Adrenal gland (tissue), 12 donors: Measurements from ENCODE around the gene SLC37A1. TPM values are rescaled to one million over a fixed set of nuclear protein-coding genes. Genes with fewer than 3 reads are reported as not detected.

Experiments
- DNase-seq, 7 donors: peaks; one replicate each; pipeline ENCODE4 v3.0.0-alpha.2; 2019 to 2020
- H3K27ac ChIP-seq, 5 donors: fragments of 200-600 bp; sonication (generic) in 4 of 5; 1 replicate in 3 of 5; 2 replicates in 2 of 5; pipeline versions ENCODE4 v1.5.1 to v1.8.0; 2016 to 2020; ENCODE audit warnings: mild to moderate bottlenecking in 1 of 5
- H3K27me3 ChIP-seq: fragments of 200-600 bp; 2 replicates; pipeline ENCODE4 v1.8.0; 2021
- H3K36me3 ChIP-seq, 2 donors: fragments of 200-600 bp; replicated peaks in 1 of 2; 1 replicate in 1 of 2; 2 replicates in 1 of 2; pipeline versions ENCODE4 v1.5.1 to v1.8.0; 2018 to 2022
- H3K4me1 ChIP-seq, 2 donors: fragments of 200-600 bp; replicated peaks in 1 of 2; 1 replicate in 1 of 2; 2 replicates in 1 of 2; pipeline versions ENCODE4 v1.5.1 to v1.8.0; 2018 to 2021
- H3K4me3 ChIP-seq, 4 donors: fragments of 200-600 bp; sonication (generic) in 3 of 4; one replicate each; pipeline ENCODE4 v1.5.1; 2016 to 2018
- H3K9me3 ChIP-seq, 3 donors: fragments of 200-600 bp; sonication (generic) in 1 of 3; replicated peaks in 1 of 3; 1 replicate in 2 of 3; 2 replicates in 1 of 3; pipeline versions ENCODE4 v1.5.1 to v1.8.0; 2016 to 2021
- CTCF ChIP-seq, 6 experiments: fragments of 450-650 bp in 4 of 6; fragments of 200-600 bp in 2 of 6; sonication (generic) in 1 of 6; IDR thresholded peaks; 1 replicate in 5 of 6; 2 replicates in 1 of 6; pipeline versions ENCODE4 v1.5.1 to v1.8.0; 2016 to 2021; ENCODE audit warnings: antibody characterized with exemption in 6 of 6, mild to moderate bottlenecking in 2 of 6, moderate library complexity in 1 of 6
- POLR2A ChIP-seq, 2 donors: fragments of 450-650 bp; IDR thresholded peaks; one replicate each; pipeline ENCODE4 v1.6.1; 2017; ENCODE audit warnings: antibody characterized with exemption in 2 of 2, mild to moderate bottlenecking in 2 of 2, moderate library complexity in 1 of 2
- WGBS, 4 donors: extraction: QIAGEN DNeasy Blood & Tissue Kit in 2 of 4; methylation state at CpG; one replicate each; pipeline versions ENCODE4 v1.1.5 to v1.1.7; 2013 to 2017; 5-methylcytosine and 5-hydroxymethylcytosine counted together
- intact Hi-C, 2 donors: fragments of 100-400 bp; cut with DNase I; formaldehyde crosslinking; loops; one replicate each; pipeline versions ENCODE4 v1.14.1 to v1.15.0; 2022 to 2023
- polyA plus RNA-seq, 3 donors: library from polyadenylated mRNA; stranded (reverse); fragments of 200-250 nt in 2 of 3; fragments of 350-450 nt in 1 of 3; fragmentation: Illumina TruSeq in 1 of 3; extraction: RNeasy Lipid Tissue Mini Kit (QIAGEN cat#74804) in 1 of 3; gene quantifications; one replicate each; pipeline ENCODE4 v1.2.3, GENCODE V29; 2013 to 2014
- total RNA-seq, 9 donors: library from RNA; depleted of rRNA in 4 of 9; stranded (reverse); fragments of >200 nt in 4 of 9; fragments of 120-200 nt in 1 of 9; fragmentation: NEBNext Ultra II Directional in 1 of 9; extraction: Animal tissue kit (Norgen Biotek cat#: 25700) in 1 of 9; gene quantifications; one replicate each; pipeline versions ENCODE4 v1.1.0 to v1.2.4, GENCODE V29; 2013 to 2023
- donor health status: healthy with polysubstance abuse.
- donor health status: Bipolar disorder and iron deficiency.
- donor health status: DM: yes; HTN: yes; CAD: no.
- donor health status: DM: no; HTN: no; CAD: no.
- donor health status: DM: no; HTN: no; CAD: no.
- donor health status: DM: yes; HTN: yes; CAD: no.

The SLC37A1 gene
- total and polyA plus RNA-seq, 12 donors: 4.8 to 27.2 (median 16.3) TPM

GRCh38 chr21:42465803-42466127, 47.9 kb upstream of the SLC37A1 start:
- whole genome bisulfite sequencing, 4 donors: 74 to 90% (median 85%) methylated on average over 3 of the region's 3 CpGs
- H3K4me1 ChIP-seq: no peaks in the 10 kb centered on the region
- H3K36me3 ChIP-seq: no peaks in the 10 kb centered on the region
- intact Hi-C loops: no loop called here
- H3K27me3 ChIP-seq: no peaks in the 10 kb centered on the region
- TF ChIP-seq CTCF (IDR thresholded peaks at IDR 0.05): no peak
- TF ChIP-seq POLR2A (IDR thresholded peaks at IDR 0.05): no peak
- no peaks in the 10 kb centered on the region for H3K9me3 ChIP-seq
- no peak overlapping the region for H3K27ac ChIP-seq
- no peak overlapping the region for H3K4me3 ChIP-seq
- no peak for DNase-seq

GRCh38 chr21:42466700-42467099, 47.0 kb upstream of the SLC37A1 start:
- peak in 1 of 7 donors; percentile 40 for DNase-seq
- intact Hi-C loops: no loop called here

GRCh38 chr21:42467140-42467983, 46.3 kb upstream of the SLC37A1 start:
- no peak overlapping the region for H3K4me3 ChIP-seq
- peak in 6 of 7 donors; percentile 52 to 79 (median 64) for DNase-seq
- H3K27me3 ChIP-seq: no peaks in the 10 kb centered on the region
- no peaks in the 10 kb centered on the region for H3K36me3 ChIP-seq
- TF ChIP-seq POLR2A (IDR thresholded peaks at IDR 0.05) (no peak), CTCF (IDR thresholded peaks at IDR 0.05) (peak; percentile 16 to 54 (median 48))
- H3K27ac ChIP-seq: peak overlapping the region in 2 of 5 donors; percentile 6 to 45
- H3K4me1 ChIP-seq: no peaks in the 10 kb centered on the region
- WGBS, 4 donors: 25 to 33% (median 28%) methylated on average over 12 of the region's 12 CpGs
- no peaks in the 10 kb centered on the region for H3K9me3 ChIP-seq
- intact Hi-C loops: no loop called here

More at GRCh38 chr21:42466700-42467099, 47.0 kb upstream of the SLC37A1 start:
- TF ChIP-seq POLR2A (IDR thresholded peaks at IDR 0.05): no peak
- TF ChIP-seq CTCF (IDR thresholded peaks at IDR 0.05): no peak
- Histone ChIP-seq H3K9me3 (no peaks in the 10 kb centered on the region), H3K36me3 (no peaks in the 10 kb centered on the region), H3K4me3 (no peak overlapping the region), H3K4me1 (no peaks in the 10 kb centered on the region), H3K27me3 (no peaks in the 10 kb centered on the region), H3K27ac (peak overlapping the region in 1 of 5 donors; percentile 45)
- WGBS, 4 donors: 94 to 96% (median 95%) methylated on average over 10 of the region's 10 CpGs

GRCh38 chr21:42468491-42469131, 45.0 kb upstream of the SLC37A1 start:
- Histone ChIP-seq H3K9me3 (no peaks in the 10 kb centered on the region), H3K27me3 (no peaks in the 10 kb centered on the region), H3K36me3 (no peaks in the 10 kb centered on the region), H3K4me1 (no peaks in the 10 kb centered on the region), H3K4me3 (no peak overlapping the region), H3K27ac (no peak overlapping the region)
- 78 to 93% (median 84%) methylated on average over 6 of the region's 6 CpGs for WGBS, 4 donors
- TF ChIP-seq POLR2A (IDR thresholded peaks at IDR 0.05) (no peak), CTCF (IDR thresholded peaks at IDR 0.05) (no peak)
- intact Hi-C loops: no loop called here
- peak in 1 of 7 donors; percentile 18 for DNase-seq
